Type B pancreatic cell (in vitro differentiated cells): ENCODE data around the gene GLI2. TPM values are rescaled to one million over a fixed set of nuclear protein-coding genes. Genes with fewer than 3 reads are reported as not detected.

Experiments used
- DNase-seq: peaks from one replicate; pipeline ENCODE4 v3.0.0; 2021; ENCODE audit warnings: mixed read lengths; ENCODE audit not compliant: unreplicated experiment; ENCODE audit errors: extremely low spot score
- H3K27ac Mint-ChIP-seq: 2 replicates; pipeline ENCODE4 v1.8.0; 2021; ENCODE audit warnings: mild to moderate bottlenecking, mixed read lengths
- H3K27me3 Mint-ChIP-seq: 2 replicates; pipeline ENCODE4 v1.8.0; 2021; ENCODE audit warnings: mixed read lengths
- H3K36me3 Mint-ChIP-seq: 2 replicates; pipeline ENCODE4 v1.8.0; 2021; ENCODE audit warnings: mixed read lengths
- H3K4me1 Mint-ChIP-seq: one replicate; pipeline ENCODE4 v1.8.0; 2021; ENCODE audit warnings: mixed read lengths; ENCODE audit not compliant: unreplicated experiment
- H3K4me3 Mint-ChIP-seq: 2 replicates; pipeline ENCODE4 v1.8.0; 2021; ENCODE audit warnings: mild to moderate bottlenecking, mixed read lengths
- H3K9me3 Mint-ChIP-seq: 2 replicates; pipeline ENCODE4 v1.8.0; 2021; ENCODE audit warnings: mixed read lengths
- total RNA-seq: library from RNA; stranded (reverse); gene quantifications from 2 replicates; pipeline ENCODE4 v1.2.1, GENCODE V29; 2021; ENCODE audit warnings: low replicate concordance
- TF ChIP-seq, protein P1 (sequence below): fragments of 200-600 bp; sonication (generic); conservative IDR thresholded peaks from 2 replicates; pipeline ENCODE4 v1.5.0; 2021; ENCODE audit warnings: antibody characterized with exemption, mild to moderate bottlenecking

GLI2 gene
- total RNA-seq, 1 donor from 2014 or later = 28.6 TPM

- DNase-seq = no peak
- Mint-ChIP-seq H3K36me3 (no peaks in the 10 kb centered on the region), H3K27me3 (peaks cover 18% of the 10 kb centered on the region), H3K9me3 (no peaks in the 10 kb centered on the region), H3K4me3 (no peak overlapping the region), H3K27ac (no peak overlapping the region), H3K4me1 (peaks cover under 1% of the 10 kb centered on the region)
- TF ChIP-seq, protein P1, sequence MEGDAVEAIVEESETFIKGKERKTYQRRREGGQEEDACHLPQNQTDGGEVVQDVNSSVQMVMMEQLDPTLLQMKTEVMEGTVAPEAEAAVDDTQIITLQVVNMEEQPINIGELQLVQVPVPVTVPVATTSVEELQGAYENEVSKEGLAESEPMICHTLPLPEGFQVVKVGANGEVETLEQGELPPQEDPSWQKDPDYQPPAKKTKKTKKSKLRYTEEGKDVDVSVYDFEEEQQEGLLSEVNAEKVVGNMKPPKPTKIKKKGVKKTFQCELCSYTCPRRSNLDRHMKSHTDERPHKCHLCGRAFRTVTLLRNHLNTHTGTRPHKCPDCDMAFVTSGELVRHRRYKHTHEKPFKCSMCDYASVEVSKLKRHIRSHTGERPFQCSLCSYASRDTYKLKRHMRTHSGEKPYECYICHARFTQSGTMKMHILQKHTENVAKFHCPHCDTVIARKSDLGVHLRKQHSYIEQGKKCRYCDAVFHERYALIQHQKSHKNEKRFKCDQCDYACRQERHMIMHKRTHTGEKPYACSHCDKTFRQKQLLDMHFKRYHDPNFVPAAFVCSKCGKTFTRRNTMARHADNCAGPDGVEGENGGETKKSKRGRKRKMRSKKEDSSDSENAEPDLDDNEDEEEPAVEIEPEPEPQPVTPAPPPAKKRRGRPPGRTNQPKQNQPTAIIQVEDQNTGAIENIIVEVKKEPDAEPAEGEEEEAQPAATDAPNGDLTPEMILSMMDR = no peak
These were observed 18.8 kb upstream of the GLI2 start for GRCh38 chr2:120716641-120717585.

DNA sequence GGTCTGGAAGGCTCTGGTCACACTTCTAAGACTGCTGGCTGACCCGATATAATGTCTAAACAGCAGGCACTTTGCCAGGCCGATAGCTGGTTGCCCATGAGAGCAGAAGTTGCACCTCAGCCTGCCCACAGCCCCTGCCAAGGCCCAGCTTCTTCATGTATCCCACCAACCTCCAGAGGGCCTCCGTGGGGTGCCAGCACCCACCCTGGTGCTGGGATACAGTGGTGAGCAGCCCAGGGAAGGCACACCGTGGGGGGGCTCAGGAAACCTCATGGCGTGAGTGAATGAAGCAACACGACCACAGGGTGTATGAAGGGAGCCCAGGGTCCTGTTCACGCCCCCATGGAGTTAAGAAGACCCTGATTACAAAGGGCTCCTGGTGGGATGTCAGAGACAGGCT lies 16.2 kb upstream of the GLI2 start:
- H3K4me1 Mint-ChIP-seq = peaks cover 15% of the 10 kb centered on the region
- peaks cover 20% of the 10 kb centered on the region for H3K27me3 Mint-ChIP-seq
- no peaks in the 10 kb centered on the region for H3K36me3 Mint-ChIP-seq
- TF ChIP-seq, protein P1 = no peak
- H3K9me3 Mint-ChIP-seq = no peaks in the 10 kb centered on the region
- no peak overlapping the region for H3K27ac Mint-ChIP-seq
- no peak overlapping the region for H3K4me3 Mint-ChIP-seq
- no peak for DNase-seq

- DNase-seq = no peak
- Mint-ChIP-seq H3K36me3 (no peaks in the 10 kb centered on the region), H3K9me3 (no peaks in the 10 kb centered on the region), H3K4me1 (peaks cover 15% of the 10 kb centered on the region), H3K27me3 (peaks cover 18% of the 10 kb centered on the region), H3K27ac (no peak overlapping the region), H3K4me3 (no peak overlapping the region)
- TF ChIP-seq, protein P1 = no peak
These were observed 15.4 kb upstream of the GLI2 start for GRCh38 chr2:120720231-120720630.

GRCh38 chr2:120720746-120721375 lies 14.8 kb upstream of the GLI2 start:
- Mint-ChIP-seq H3K9me3 (peaks cover 2% of the 10 kb centered on the region), H3K4me1 (peaks cover 15% of the 10 kb centered on the region), H3K4me3 (no peak overlapping the region), H3K27ac (no peak overlapping the region), H3K27me3 (peaks cover 13% of the 10 kb centered on the region), H3K36me3 (no peaks in the 10 kb centered on the region)
- TF ChIP-seq, protein P1 = no peak
- no peak for DNase-seq

- no peak overlapping the region for H3K4me3 Mint-ChIP-seq
These were observed 13.5 kb upstream of the GLI2 start for GRCh38 chr2:120722246-120722567.

More at GRCh38 chr2:120722246-120722567, 13.5 kb upstream of the GLI2 start:
- peaks cover 15% of the 10 kb centered on the region for H3K4me1 Mint-ChIP-seq
- no peak overlapping the region for H3K27ac Mint-ChIP-seq
- no peak for DNase-seq
- no peaks in the 10 kb centered on the region for H3K36me3 Mint-ChIP-seq
- TF ChIP-seq, protein P1 = no peak
- peaks cover 10% of the 10 kb centered on the region for H3K9me3 Mint-ChIP-seq
- H3K27me3 Mint-ChIP-seq = peaks cover 13% of the 10 kb centered on the region
